ENCODE results near the gene MED27. TPM values are rescaled to one million over a fixed set of nuclear protein-coding genes. Genes with fewer than 3 reads are reported as not detected.
A peak's percentile ranks its signal among the peaks of the same experiment; 100 is the strongest.

Gene MED27
- total RNA-seq, 1 donor from 2014 or later = 21.3 TPM

DNA sequence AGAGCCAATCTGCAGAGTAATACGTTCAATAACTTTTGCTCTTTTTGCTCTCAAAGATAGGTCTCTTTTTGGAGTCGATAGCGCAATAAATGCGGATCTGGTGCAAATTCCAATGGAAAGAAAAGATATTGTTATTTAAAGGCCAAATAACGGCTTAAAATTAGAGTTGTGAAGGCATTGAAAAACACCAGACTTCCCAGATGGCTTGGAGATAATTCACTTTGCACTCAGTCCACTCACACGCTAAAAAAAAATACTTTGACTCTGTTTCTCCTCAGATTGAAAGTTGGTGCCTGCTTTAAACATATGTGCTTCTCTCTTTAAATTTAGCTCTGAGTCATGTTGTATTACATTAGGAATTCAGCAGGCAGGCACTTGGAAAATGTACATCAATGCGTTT is 19.5 kb upstream of the MED27 start:
- H3K4me3 ChIP-seq (ENCODE audit: low read depth, low read length) = no peak overlapping the region
- TF ChIP-seq, protein P1, sequence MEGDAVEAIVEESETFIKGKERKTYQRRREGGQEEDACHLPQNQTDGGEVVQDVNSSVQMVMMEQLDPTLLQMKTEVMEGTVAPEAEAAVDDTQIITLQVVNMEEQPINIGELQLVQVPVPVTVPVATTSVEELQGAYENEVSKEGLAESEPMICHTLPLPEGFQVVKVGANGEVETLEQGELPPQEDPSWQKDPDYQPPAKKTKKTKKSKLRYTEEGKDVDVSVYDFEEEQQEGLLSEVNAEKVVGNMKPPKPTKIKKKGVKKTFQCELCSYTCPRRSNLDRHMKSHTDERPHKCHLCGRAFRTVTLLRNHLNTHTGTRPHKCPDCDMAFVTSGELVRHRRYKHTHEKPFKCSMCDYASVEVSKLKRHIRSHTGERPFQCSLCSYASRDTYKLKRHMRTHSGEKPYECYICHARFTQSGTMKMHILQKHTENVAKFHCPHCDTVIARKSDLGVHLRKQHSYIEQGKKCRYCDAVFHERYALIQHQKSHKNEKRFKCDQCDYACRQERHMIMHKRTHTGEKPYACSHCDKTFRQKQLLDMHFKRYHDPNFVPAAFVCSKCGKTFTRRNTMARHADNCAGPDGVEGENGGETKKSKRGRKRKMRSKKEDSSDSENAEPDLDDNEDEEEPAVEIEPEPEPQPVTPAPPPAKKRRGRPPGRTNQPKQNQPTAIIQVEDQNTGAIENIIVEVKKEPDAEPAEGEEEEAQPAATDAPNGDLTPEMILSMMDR (conservative IDR thresholded peaks at IDR 0.05; ENCODE audit: low read depth, low read length) = no peak
- DNase-seq (ENCODE audit: low read depth) = no peak

GRCh38 chr9:132094314-132094791 is 14.7 kb upstream of the MED27 start:
- no peak for DNase-seq (ENCODE audit: low read depth)
- no peak overlapping the region for H3K4me3 ChIP-seq (ENCODE audit: low read depth, low read length)
- TF ChIP-seq, protein P1 (conservative IDR thresholded peaks at IDR 0.05; ENCODE audit: low read depth, low read length) = no peak

GRCh38 chr9:132090771-132091170 is 11.1 kb upstream of the MED27 start:
- DNase-seq (ENCODE audit: low read depth) = no peak
- TF ChIP-seq, protein P1 (conservative IDR thresholded peaks at IDR 0.05; ENCODE audit: low read depth, low read length) = no peak

DNA sequence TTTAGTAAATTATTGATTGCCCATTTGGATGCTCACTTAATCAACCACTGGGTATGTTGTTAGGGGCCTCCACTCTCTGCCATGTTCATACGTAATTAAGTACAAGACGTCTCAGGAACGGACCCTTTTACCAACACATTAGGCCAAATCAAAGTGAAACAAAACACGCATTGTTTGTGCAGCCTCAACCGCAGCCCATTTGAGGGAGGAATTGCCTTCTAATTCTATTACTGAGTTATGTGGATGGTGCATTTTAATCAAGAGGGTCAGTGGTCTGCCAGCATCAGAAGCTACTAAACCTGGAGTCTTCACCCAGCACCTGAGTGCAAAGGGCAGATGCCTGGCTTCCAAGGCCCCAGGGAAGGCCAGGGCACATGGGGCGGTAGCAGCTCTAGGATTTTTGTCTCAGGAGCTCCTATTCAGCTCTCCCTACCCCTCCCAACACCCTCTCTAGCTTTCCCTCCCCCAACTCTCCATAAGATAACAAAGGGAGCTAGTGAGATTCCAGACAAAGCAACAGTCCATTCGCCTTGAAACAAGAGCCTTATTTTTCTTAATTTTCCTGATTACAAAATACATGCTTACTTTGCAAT is 7.9 kb upstream of the MED27 start:
- no peak overlapping the region for H3K4me3 ChIP-seq (ENCODE audit: low read depth, low read length)
- no peak for DNase-seq (ENCODE audit: low read depth)
- TF ChIP-seq, protein P1 (conservative IDR thresholded peaks at IDR 0.05; ENCODE audit: low read depth, low read length) = no peak

More at GRCh38 chr9:132090771-132091170, 11.1 kb upstream of the MED27 start:
- no peak overlapping the region for H3K4me3 ChIP-seq (ENCODE audit: low read depth, low read length)

- TF ChIP-seq, protein P1 (conservative IDR thresholded peaks at IDR 0.05; ENCODE audit: low read depth, low read length) = no peak
- H3K4me3 ChIP-seq (ENCODE audit: low read depth, low read length) = no peak overlapping the region
- no peak for DNase-seq (ENCODE audit: low read depth)
Measured at GRCh38 chr9:132082188-132082587, 2.5 kb upstream of the MED27 start.

DNA sequence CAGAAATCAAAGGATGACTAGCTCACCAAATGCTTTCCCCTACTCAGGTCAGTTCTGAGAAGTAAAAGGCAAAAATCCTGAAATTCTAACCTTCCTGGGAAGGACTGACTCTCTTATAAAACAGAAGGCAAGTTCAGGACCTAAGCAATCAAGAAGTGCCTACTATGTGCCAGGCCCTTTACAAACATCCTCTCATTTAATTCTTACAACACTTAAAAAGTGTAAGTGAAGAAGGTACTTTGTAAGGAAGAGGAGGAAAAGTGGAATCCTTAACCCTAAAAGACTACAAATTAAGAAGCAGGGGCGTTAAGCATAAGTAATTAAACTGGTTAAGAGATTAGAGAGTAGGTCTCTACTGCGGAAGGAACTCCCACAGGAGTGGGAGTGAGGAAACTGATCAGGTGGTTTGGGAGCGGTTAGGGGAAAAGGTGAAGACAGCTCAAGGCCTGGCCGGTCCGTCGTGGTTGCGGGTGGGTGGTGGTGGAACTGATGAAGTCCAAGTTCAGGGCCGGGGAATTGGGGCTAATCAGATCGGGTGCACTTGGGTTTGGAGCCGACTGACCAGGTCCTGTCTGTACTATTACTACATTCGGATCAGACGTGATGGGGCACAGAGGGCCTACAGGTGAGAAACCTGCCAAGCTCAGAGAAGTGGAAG is 839 bp downstream of the MED27 start:
- TF ChIP-seq, protein P1 (conservative IDR thresholded peaks at IDR 0.05; ENCODE audit: low read depth, low read length) = no peak
- peak overlapping the region; percentile 73 for H3K4me3 ChIP-seq (ENCODE audit: low read depth, low read length)
- DNase-seq (ENCODE audit: low read depth) = no peak
